Suprapubic skin (tissue), 4 donors: ENCODE measurements around the gene DGKQ. TPM values are rescaled to one million over a fixed set of nuclear protein-coding genes. Genes with fewer than 3 reads are reported as not detected.
A peak's percentile ranks its signal among the peaks of the same experiment; 100 is the strongest.

ENCODE experiments used
- DNase-seq, 2 donors: peaks; one replicate each; pipeline ENCODE4 v3.0.0-alpha.2; 2019; ENCODE audit warnings: low spot score in 2 of 2
- H3K27ac ChIP-seq: fragments of 200-600 bp; sonication (generic); one replicate; pipeline ENCODE4 v1.5.1; 2019
- H3K27me3 ChIP-seq: fragments of 200-600 bp; sonication (generic); one replicate; pipeline ENCODE4 v1.5.1; 2019
- H3K36me3 ChIP-seq: fragments of 200-600 bp; sonication (generic); one replicate; pipeline ENCODE4 v1.5.1; 2019
- H3K4me1 ChIP-seq: fragments of 200-600 bp; sonication (generic); one replicate; pipeline ENCODE4 v1.5.1; 2019
- H3K4me3 ChIP-seq: fragments of 200-600 bp; sonication (generic); one replicate; pipeline ENCODE4 v1.5.1; 2019; ENCODE audit warnings: mild to moderate bottlenecking
- H3K9me3 ChIP-seq: fragments of 200-600 bp; sonication (generic); one replicate; pipeline ENCODE4 v1.5.1; 2019
- EP300 ChIP-seq: sonication (generic); formaldehyde crosslinking; IDR thresholded peaks from one replicate; pipeline ENCODE4 v1.6.1; 2017; ENCODE audit warnings: antibody characterized with exemption
- POLR2A ChIP-seq, 2 donors: fragments of 450-650 bp; IDR thresholded peaks; one replicate each; pipeline ENCODE4 v1.6.1; 2017; ENCODE audit warnings: antibody characterized with exemption in 2 of 2, mild to moderate bottlenecking in 2 of 2, moderate library complexity in 2 of 2
- POLR2AphosphoS5 ChIP-seq, 3 donors: sonication (generic); formaldehyde crosslinking; IDR thresholded peaks; one replicate each; pipeline ENCODE4 v1.6.1; 2017; ENCODE audit warnings: antibody characterized with exemption in 3 of 3
- WGBS: methylation state at CpG from one replicate; pipeline ENCODE4 v1.1.5; 2018; 5-methylcytosine and 5-hydroxymethylcytosine counted together
- total RNA-seq, 4 donors: library from RNA; depleted of rRNA; stranded (reverse); fragments of >200 nt; gene quantifications; one replicate each; pipeline ENCODE4 v1.1.0, GENCODE V29; 2016
- TF ChIP-seq, protein P1 (sequence below), 2 donors: fragments of 200-600 bp in 1 of 2; fragments of 450-650 bp in 1 of 2; sonication (generic) in 1 of 2; IDR thresholded peaks; one replicate each; pipeline ENCODE4 v1.5.1; 2016 to 2019; ENCODE audit warnings: antibody characterized with exemption in 2 of 2, mild to moderate bottlenecking in 1 of 2, moderate library complexity in 1 of 2

DGKQ gene
- total RNA-seq, 4 donors from 2014 or later = 19.5 to 27.6 (median 23.8) TPM

DNA sequence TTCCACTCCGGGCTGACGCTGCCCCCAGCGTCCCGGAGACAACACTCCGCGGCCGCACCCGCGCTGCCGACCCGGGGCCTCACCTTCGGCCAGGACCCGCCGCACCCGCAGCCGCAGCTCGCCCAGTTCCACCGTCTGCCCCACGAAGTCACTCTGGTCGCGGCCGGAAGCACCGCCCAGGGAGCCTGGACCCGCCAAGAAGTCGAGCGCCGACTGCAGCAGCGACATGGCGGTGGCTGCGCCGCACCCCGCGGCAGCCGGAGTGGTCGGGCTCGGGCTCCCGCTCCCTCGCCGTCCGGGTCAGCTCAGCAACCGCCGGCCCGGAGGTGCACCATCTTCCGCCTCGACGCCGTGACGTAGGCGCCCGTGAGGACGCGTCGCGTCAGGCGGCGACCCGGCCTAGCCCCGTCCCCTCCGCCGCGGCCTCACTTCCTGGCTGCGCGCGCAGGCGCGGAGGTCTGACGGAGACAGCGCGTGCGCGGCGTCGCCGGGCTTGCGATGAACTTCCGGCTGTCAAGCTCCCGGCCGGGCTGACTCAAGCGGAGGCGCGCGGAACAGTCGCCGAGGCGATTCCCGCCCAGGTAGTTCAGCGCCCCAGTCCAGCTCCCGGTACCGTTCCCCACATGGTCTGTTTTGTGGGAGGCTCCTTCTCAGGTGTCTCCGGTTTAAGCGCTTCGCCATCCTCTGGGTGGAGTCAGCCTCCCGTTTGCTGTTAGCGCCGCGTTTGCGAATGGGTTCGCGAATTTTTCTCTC lies 41.2 kb downstream of the DGKQ start, which contains the start of the genes GAK and TMEM175:
TSS of gene GAK (minus strand) at position 357 of the 753 bp plus-strand sequence. CDS start at position 228, 129 bp downstream.
TSS of gene TMEM175 (plus strand) at position 501 of the 753 bp plus-strand sequence. CDS start 15,280 bp downstream, outside the sequence.
- no peaks in the 10 kb centered on the region for H3K36me3 ChIP-seq
- peak within 1 kb of the TSS; percentile 92 for H3K27ac ChIP-seq
- H3K4me1 ChIP-seq = peaks cover 50% of the 10 kb centered on the region
- peak; percentile 96 to 97 for DNase-seq
- peak in 1 of 2 donors; percentile 60 for TF ChIP-seq POLR2A (IDR thresholded peaks at IDR 0.05)
- TF ChIP-seq, protein P1, sequence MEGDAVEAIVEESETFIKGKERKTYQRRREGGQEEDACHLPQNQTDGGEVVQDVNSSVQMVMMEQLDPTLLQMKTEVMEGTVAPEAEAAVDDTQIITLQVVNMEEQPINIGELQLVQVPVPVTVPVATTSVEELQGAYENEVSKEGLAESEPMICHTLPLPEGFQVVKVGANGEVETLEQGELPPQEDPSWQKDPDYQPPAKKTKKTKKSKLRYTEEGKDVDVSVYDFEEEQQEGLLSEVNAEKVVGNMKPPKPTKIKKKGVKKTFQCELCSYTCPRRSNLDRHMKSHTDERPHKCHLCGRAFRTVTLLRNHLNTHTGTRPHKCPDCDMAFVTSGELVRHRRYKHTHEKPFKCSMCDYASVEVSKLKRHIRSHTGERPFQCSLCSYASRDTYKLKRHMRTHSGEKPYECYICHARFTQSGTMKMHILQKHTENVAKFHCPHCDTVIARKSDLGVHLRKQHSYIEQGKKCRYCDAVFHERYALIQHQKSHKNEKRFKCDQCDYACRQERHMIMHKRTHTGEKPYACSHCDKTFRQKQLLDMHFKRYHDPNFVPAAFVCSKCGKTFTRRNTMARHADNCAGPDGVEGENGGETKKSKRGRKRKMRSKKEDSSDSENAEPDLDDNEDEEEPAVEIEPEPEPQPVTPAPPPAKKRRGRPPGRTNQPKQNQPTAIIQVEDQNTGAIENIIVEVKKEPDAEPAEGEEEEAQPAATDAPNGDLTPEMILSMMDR (IDR thresholded peaks at IDR 0.05) = no peak
- peak in 2 of 3 donors; percentile 7 to 86 for TF ChIP-seq POLR2AphosphoS5 (IDR thresholded peaks at IDR 0.05)
- no peaks in the 10 kb centered on the region for H3K9me3 ChIP-seq
- H3K4me3 ChIP-seq = peak within 1 kb of the TSS; percentile 96
- no peaks in the 10 kb centered on the region for H3K27me3 ChIP-seq
- WGBS = 0% methylated on average over 25 of the region's 99 CpGs

DNA sequence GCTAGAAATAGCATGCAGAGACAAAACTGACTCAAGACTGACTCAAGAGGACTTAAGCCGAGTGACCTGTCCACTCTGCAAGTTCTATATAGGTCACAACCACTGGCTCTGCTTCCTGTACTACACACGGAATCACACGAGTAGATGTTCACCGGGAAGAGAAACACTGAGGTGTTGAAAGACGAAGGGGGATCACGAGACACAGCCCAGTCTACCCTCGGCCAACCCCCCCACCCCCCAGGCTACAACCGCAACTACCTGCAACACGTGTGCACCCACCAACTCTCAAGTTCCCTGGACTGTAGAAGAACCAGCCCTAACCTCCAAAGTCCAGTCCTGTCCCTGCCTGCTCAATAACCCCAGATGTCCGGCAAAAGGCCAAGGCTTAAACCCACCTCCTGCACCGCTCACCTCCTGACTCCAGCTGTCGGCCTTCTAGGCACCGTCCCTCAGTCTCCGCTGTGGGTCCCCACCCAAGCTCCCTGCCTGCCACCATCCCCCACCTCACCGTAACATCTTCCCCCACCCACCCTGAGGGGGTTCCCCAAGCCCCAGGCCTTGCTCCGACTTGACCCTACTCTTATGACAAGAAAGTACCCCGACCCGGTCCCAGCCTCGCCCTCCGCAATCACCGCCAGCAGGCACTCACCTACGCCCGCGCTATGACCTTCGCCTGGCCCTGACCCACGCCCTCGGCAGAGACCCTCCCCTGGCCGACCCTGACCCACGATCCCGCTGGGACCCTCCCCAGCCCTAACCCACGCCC lies 42.0 kb downstream of the DGKQ start:
- TF ChIP-seq, protein P1 (IDR thresholded peaks at IDR 0.05) = no peak
- no peak for TF ChIP-seq POLR2AphosphoS5 (IDR thresholded peaks at IDR 0.05)
- TF ChIP-seq EP300 = no peak
- TF ChIP-seq POLR2A (IDR thresholded peaks at IDR 0.05) = no peak
- H3K27ac ChIP-seq = peak overlapping the region; percentile 92
- peaks cover 52% of the 10 kb centered on the region for H3K4me1 ChIP-seq
- 3% methylated on average over 22 of the region's 31 CpGs for WGBS
- H3K36me3 ChIP-seq = no peaks in the 10 kb centered on the region
- H3K27me3 ChIP-seq = no peaks in the 10 kb centered on the region
- no peaks in the 10 kb centered on the region for H3K9me3 ChIP-seq
- H3K4me3 ChIP-seq = peak overlapping the region; percentile 96
- peak in 1 of 2 donors; percentile 81 for DNase-seq

DNA sequence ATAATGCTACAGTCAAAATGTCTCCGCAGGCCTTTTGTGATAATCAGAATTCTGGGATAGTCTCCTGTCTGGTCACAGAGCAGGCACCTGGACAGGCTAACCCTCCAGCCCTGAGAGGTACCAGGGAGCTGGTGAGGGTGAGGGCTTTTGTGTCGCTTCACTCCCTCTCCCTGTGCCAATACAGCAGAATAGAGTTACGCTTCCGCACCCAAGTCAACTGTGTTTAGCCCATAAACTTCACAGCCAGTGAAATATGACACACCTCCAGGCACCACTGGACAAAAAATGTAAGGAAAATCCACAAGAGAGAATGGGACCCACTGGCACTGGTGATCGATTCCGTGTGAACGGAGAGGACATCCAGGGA lies 42.6 kb downstream of the DGKQ start:
- H3K4me3 ChIP-seq = peak overlapping the region; percentile 96
- 50% methylated on average over 7 of the region's 7 CpGs for WGBS
- H3K27me3 ChIP-seq = no peaks in the 10 kb centered on the region
- H3K9me3 ChIP-seq = no peaks in the 10 kb centered on the region
- DNase-seq = peak in 1 of 2 donors; percentile 50
- H3K27ac ChIP-seq = no peak overlapping the region
- H3K4me1 ChIP-seq = peaks cover 57% of the 10 kb centered on the region
- TF ChIP-seq POLR2AphosphoS5 (IDR thresholded peaks at IDR 0.05) = no peak
- TF ChIP-seq, protein P1 (IDR thresholded peaks at IDR 0.05) = no peak
- TF ChIP-seq EP300 = no peak
- no peak for TF ChIP-seq POLR2A (IDR thresholded peaks at IDR 0.05)
- H3K36me3 ChIP-seq = no peaks in the 10 kb centered on the region

DNA sequence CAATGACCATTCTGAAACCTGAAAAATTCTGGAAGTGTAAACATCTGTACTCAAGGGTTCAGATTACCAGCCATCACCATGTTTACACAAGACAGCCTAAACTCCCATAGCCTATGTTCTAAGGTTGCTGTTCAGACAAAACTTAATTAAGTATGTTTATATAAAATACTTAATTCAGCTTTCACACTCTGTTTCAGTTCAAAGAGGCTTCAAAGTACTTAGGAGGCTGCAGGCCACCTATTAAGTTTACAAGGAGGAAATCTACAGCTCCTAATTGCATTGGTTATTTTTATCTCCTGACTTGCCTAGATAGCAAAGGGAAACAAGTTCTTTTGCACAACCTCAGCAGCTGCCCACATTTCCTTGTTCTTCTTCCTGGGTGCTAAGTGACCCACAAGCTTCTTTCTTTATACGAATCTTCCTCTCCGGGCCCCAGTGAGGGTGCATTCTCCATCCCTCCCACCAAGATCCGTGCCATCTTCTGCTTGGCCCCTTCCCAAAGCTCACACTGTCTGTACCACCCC lies 43.3 kb downstream of the DGKQ start:
- Histone ChIP-seq H3K36me3 (no peaks in the 10 kb centered on the region), H3K9me3 (no peaks in the 10 kb centered on the region), H3K4me1 (peaks cover 65% of the 10 kb centered on the region), H3K27ac (no peak overlapping the region), H3K27me3 (no peaks in the 10 kb centered on the region), H3K4me3 (no peak overlapping the region)
- DNase-seq = peak in 1 of 2 donors; percentile 66
- 34% methylated on average over 3 of the region's 3 CpGs for WGBS
- TF ChIP-seq EP300 = no peak
- TF ChIP-seq, protein P1 (IDR thresholded peaks at IDR 0.05) = no peak
- no peak for TF ChIP-seq POLR2A (IDR thresholded peaks at IDR 0.05)
- no peak for TF ChIP-seq POLR2AphosphoS5 (IDR thresholded peaks at IDR 0.05)
